KMS-11 (cell line): ENCODE data around the gene ADAMTS1.

Experiments
- H2AFZ ChIP-seq: fragments of 200-600 bp; sonication (generic); 2 replicates; pipeline ENCODE4 v1.6.1; 2016; ENCODE audit warnings: antibody characterized with exemption, mixed run types, low read depth
- H3K27ac ChIP-seq: fragments of 200-600 bp; sonication (generic); 2 replicates; pipeline ENCODE4 v1.6.1; 2016; ENCODE audit warnings: mild to moderate bottlenecking, mixed run types
- H3K27me3 ChIP-seq: fragments of 200-600 bp; sonication (generic); 2 replicates; pipeline ENCODE4 v1.6.1; 2017; ENCODE audit warnings: mild to moderate bottlenecking, low read depth, mixed run types, moderate library complexity; ENCODE audit not compliant: insufficient read depth
- H3K36me3 ChIP-seq: fragments of 200-600 bp; sonication (generic); 2 replicates; pipeline ENCODE4 v1.6.1; 2017; ENCODE audit warnings: mild to moderate bottlenecking, mixed run types; ENCODE audit not compliant: insufficient read depth
- H3K4me1 ChIP-seq: fragments of 200-600 bp; sonication (generic); 2 replicates; pipeline ENCODE4 v1.6.1; 2016; ENCODE audit warnings: mild to moderate bottlenecking, low read depth, mixed run types; ENCODE audit not compliant: poor library complexity, severe bottlenecking
- H3K4me2 ChIP-seq: fragments of 200-600 bp; sonication (generic); 2 replicates; pipeline ENCODE4 v1.7.0; 2016; ENCODE audit warnings: mild to moderate bottlenecking, mixed run types
- H3K4me3 ChIP-seq: fragments of 200-600 bp; sonication (generic); IDR thresholded peaks from 2 replicates; pipeline ENCODE4 v1.6.1; 2017; ENCODE audit warnings: low read depth, low read length, mixed read lengths; ENCODE audit not compliant: insufficient read depth
- H3K79me2 ChIP-seq: fragments of 200-600 bp; sonication (generic); 2 replicates; pipeline ENCODE4 v1.6.1; 2016; ENCODE audit warnings: low read depth, mixed run types; ENCODE audit not compliant: insufficient read depth
- H3K9ac ChIP-seq: fragments of 200-600 bp; sonication (generic); 2 replicates; pipeline ENCODE4 v1.6.1; 2016; ENCODE audit warnings: mild to moderate bottlenecking, mixed run types
- H4K20me1 ChIP-seq: fragments of 200-600 bp; sonication (generic); 2 replicates; pipeline ENCODE4 v1.6.1; 2016; ENCODE audit warnings: mild to moderate bottlenecking, mixed run types; ENCODE audit not compliant: insufficient read depth
- TF ChIP-seq, protein P1 (sequence below): fragments of 200-600 bp; sonication (generic); conservative IDR thresholded peaks from 2 replicates; pipeline ENCODE4 v1.6.1; 2017; ENCODE audit warnings: low read depth, mild to moderate bottlenecking, antibody characterized with exemption, low read length, moderate library complexity, mixed read lengths

The ADAMTS1 gene

DNA sequence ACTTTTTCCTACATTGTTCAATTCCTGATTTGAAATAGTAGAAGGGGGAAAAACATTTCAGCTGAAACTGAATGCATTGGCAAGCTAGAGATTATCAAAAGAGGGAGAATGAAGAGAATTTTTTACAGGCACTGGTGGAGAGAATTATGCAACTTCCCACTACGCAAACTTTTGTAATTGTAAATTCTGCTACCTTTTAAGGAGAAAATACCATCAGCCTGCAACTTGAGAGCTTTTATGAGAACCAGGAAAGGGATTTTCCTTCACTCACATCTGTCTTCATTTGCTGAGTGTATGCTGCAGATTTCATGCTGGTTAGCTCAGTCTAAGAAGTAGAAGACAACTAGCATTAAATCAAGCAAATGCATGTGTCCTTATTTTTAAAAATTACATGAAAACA lies 43.7 kb downstream of the ADAMTS1 start:
- TF ChIP-seq, protein P1, sequence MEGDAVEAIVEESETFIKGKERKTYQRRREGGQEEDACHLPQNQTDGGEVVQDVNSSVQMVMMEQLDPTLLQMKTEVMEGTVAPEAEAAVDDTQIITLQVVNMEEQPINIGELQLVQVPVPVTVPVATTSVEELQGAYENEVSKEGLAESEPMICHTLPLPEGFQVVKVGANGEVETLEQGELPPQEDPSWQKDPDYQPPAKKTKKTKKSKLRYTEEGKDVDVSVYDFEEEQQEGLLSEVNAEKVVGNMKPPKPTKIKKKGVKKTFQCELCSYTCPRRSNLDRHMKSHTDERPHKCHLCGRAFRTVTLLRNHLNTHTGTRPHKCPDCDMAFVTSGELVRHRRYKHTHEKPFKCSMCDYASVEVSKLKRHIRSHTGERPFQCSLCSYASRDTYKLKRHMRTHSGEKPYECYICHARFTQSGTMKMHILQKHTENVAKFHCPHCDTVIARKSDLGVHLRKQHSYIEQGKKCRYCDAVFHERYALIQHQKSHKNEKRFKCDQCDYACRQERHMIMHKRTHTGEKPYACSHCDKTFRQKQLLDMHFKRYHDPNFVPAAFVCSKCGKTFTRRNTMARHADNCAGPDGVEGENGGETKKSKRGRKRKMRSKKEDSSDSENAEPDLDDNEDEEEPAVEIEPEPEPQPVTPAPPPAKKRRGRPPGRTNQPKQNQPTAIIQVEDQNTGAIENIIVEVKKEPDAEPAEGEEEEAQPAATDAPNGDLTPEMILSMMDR: no peak
- Histone ChIP-seq H3K9ac (no peak overlapping the region), H3K36me3 (no peaks in the 10 kb centered on the region), H2AFZ (no peak overlapping the region), H3K27ac (no peak overlapping the region), H3K27me3 (no peaks in the 10 kb centered on the region), H3K4me3 (no peak overlapping the region), H3K4me2 (no peak overlapping the region), H3K79me2 (no peaks in the 10 kb centered on the region), H3K4me1 (no peaks in the 10 kb centered on the region), H4K20me1 (no peaks in the 10 kb centered on the region)

DNA sequence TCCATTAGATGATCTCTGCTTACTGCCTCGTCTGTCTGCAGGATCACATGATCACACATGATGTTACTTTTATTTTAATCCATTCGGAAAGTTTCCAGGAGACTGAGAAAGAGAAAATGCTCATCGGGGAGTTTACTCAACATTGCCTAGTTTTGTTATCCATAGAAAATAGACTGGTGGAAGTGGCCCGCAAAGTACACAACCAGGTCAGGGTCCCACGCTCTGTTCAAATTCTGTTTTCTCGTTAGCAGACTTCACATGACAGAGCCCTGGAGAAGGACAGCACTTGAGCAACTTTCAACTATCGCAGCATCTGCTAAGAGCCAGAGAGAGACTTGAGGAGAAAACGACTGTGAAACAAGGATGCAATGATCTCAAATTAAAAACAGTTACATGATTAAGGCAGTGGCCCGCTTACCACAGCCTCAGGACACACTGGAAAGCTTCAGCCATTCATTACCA lies 44.2 kb downstream of the ADAMTS1 start:
- H3K9ac ChIP-seq: no peak overlapping the region
- no peak overlapping the region for H2AFZ ChIP-seq
- H3K27me3 ChIP-seq: no peaks in the 10 kb centered on the region

DNA sequence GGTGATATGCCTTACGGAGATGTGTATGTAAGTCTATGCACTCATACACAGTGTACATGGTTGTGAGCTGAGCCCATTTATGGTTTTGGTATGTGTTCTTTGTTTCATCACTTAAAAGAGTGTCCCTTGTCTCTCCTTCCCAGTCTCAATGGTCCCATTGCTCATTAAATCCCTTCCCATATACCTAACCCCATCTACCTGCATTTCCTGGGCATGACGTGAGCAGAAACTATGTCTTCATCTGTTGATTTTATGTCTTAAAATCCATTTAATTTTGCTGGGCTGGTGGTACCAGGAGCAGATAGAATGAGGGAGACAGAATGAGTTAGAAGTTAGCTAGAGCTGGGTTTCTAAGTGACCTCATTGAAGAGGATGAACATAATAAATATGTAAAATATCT lies 44.8 kb downstream of the ADAMTS1 start:
- H3K4me1 ChIP-seq: no peaks in the 10 kb centered on the region
- H3K36me3 ChIP-seq: no peaks in the 10 kb centered on the region
- no peaks in the 10 kb centered on the region for H3K79me2 ChIP-seq
- TF ChIP-seq, protein P1: no peak
- H3K27me3 ChIP-seq: no peaks in the 10 kb centered on the region
- H3K27ac ChIP-seq: no peak overlapping the region
- no peak overlapping the region for H3K4me2 ChIP-seq
- no peak overlapping the region for H3K9ac ChIP-seq
- no peak overlapping the region for H2AFZ ChIP-seq
- no peak overlapping the region for H3K4me3 ChIP-seq
- no peaks in the 10 kb centered on the region for H4K20me1 ChIP-seq

More for the DNA sequence above, 44.2 kb downstream of the ADAMTS1 start:
- Histone ChIP-seq H3K4me3 (no peak overlapping the region), H3K4me2 (no peak overlapping the region), H3K27ac (no peak overlapping the region), H4K20me1 (no peaks in the 10 kb centered on the region), H3K79me2 (no peaks in the 10 kb centered on the region), H3K36me3 (no peaks in the 10 kb centered on the region), H3K4me1 (no peaks in the 10 kb centered on the region)
- TF ChIP-seq, protein P1: no peak

DNA sequence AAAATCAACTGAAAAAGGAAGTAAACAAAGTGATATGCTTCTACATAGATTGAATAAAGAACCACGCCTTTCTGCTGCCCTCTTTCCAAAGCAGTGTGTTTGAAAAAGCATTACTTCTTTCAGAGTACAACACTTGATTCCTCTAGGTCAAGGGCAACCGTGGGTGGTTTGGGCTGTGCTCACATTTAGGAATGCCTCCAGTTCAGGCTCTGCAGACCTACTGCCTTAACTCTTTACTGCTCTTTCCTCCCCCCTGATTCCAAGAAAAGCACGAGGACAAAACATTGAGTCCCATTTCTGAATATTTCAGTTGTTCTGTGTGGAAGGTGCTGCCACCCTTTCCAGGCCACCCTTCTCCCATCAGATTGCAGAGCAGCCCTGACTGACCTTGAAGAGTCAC lies 45.2 kb downstream of the ADAMTS1 start:
- H3K4me1 ChIP-seq: no peaks in the 10 kb centered on the region
- H3K4me3 ChIP-seq: no peak overlapping the region
- no peak overlapping the region for H3K27ac ChIP-seq
- H3K36me3 ChIP-seq: no peaks in the 10 kb centered on the region
- TF ChIP-seq, protein P1: no peak
- H4K20me1 ChIP-seq: no peaks in the 10 kb centered on the region
- no peak overlapping the region for H3K4me2 ChIP-seq
- no peaks in the 10 kb centered on the region for H3K79me2 ChIP-seq
- H3K27me3 ChIP-seq: no peaks in the 10 kb centered on the region
- H3K9ac ChIP-seq: no peak overlapping the region
- H2AFZ ChIP-seq: no peak overlapping the region
